Adrenal gland (tissue), 12 donors: ENCODE data around the gene RHOXF1. TPM values are rescaled to one million over a fixed set of nuclear protein-coding genes. Genes with fewer than 3 reads are reported as not detected.
"Not testable (repeated sequence)": the region's sequence is repeated elsewhere in the genome, so short reads cannot be mapped to it uniquely, and the experiment has no call there.

Source experiments
- DNase-seq, 7 donors: peaks; one replicate each; pipeline ENCODE4 v3.0.0-alpha.2; 2019 to 2020
- H3K27ac ChIP-seq, 5 donors: fragments of 200-600 bp; sonication (generic) in 4 of 5; 1 replicate in 3 of 5; 2 replicates in 2 of 5; pipeline versions ENCODE4 v1.5.1 to v1.8.0; 2016 to 2020; ENCODE audit warnings: mild to moderate bottlenecking in 1 of 5
- H3K27me3 ChIP-seq: fragments of 200-600 bp; 2 replicates; pipeline ENCODE4 v1.8.0; 2021
- H3K36me3 ChIP-seq, 2 donors: fragments of 200-600 bp; replicated peaks in 1 of 2; 1 replicate in 1 of 2; 2 replicates in 1 of 2; pipeline versions ENCODE4 v1.5.1 to v1.8.0; 2018 to 2022
- H3K4me1 ChIP-seq, 2 donors: fragments of 200-600 bp; replicated peaks in 1 of 2; 1 replicate in 1 of 2; 2 replicates in 1 of 2; pipeline versions ENCODE4 v1.5.1 to v1.8.0; 2018 to 2021
- H3K4me3 ChIP-seq, 4 donors: fragments of 200-600 bp; sonication (generic) in 3 of 4; one replicate each; pipeline ENCODE4 v1.5.1; 2016 to 2018
- H3K9me3 ChIP-seq, 3 donors: fragments of 200-600 bp; sonication (generic) in 1 of 3; replicated peaks in 1 of 3; 1 replicate in 2 of 3; 2 replicates in 1 of 3; pipeline versions ENCODE4 v1.5.1 to v1.8.0; 2016 to 2021
- CTCF ChIP-seq, 6 experiments: fragments of 450-650 bp in 4 of 6; fragments of 200-600 bp in 2 of 6; sonication (generic) in 1 of 6; IDR thresholded peaks; 1 replicate in 5 of 6; 2 replicates in 1 of 6; pipeline versions ENCODE4 v1.5.1 to v1.8.0; 2016 to 2021; ENCODE audit warnings: antibody characterized with exemption in 6 of 6, mild to moderate bottlenecking in 2 of 6, moderate library complexity in 1 of 6
- POLR2A ChIP-seq, 2 donors: fragments of 450-650 bp; IDR thresholded peaks; one replicate each; pipeline ENCODE4 v1.6.1; 2017; ENCODE audit warnings: antibody characterized with exemption in 2 of 2, mild to moderate bottlenecking in 2 of 2, moderate library complexity in 1 of 2
- WGBS, 4 donors: extraction: QIAGEN DNeasy Blood & Tissue Kit in 2 of 4; methylation state at CpG; one replicate each; pipeline versions ENCODE4 v1.1.5 to v1.1.7; 2013 to 2017; 5-methylcytosine and 5-hydroxymethylcytosine counted together
- intact Hi-C, 2 donors: fragments of 100-400 bp; cut with DNase I; formaldehyde crosslinking; loops; one replicate each; pipeline versions ENCODE4 v1.14.1 to v1.15.0; 2022 to 2023
- polyA plus RNA-seq, 3 donors: library from polyadenylated mRNA; stranded (reverse); fragments of 200-250 nt in 2 of 3; fragments of 350-450 nt in 1 of 3; fragmentation: Illumina TruSeq in 1 of 3; extraction: RNeasy Lipid Tissue Mini Kit (QIAGEN cat#74804) in 1 of 3; gene quantifications; one replicate each; pipeline ENCODE4 v1.2.3, GENCODE V29; 2013 to 2014
- total RNA-seq, 9 donors: library from RNA; depleted of rRNA in 4 of 9; stranded (reverse); fragments of >200 nt in 4 of 9; fragments of 120-200 nt in 1 of 9; fragmentation: NEBNext Ultra II Directional in 1 of 9; extraction: Animal tissue kit (Norgen Biotek cat#: 25700) in 1 of 9; gene quantifications; one replicate each; pipeline versions ENCODE4 v1.1.0 to v1.2.4, GENCODE V29; 2013 to 2023
- donor health status: healthy with polysubstance abuse.
- donor health status: Bipolar disorder and iron deficiency.
- donor health status: DM: yes; HTN: yes; CAD: no.
- donor health status: DM: no; HTN: no; CAD: no.
- donor health status: DM: no; HTN: no; CAD: no.
- donor health status: DM: yes; HTN: yes; CAD: no.

The RHOXF1 gene
- total and polyA plus RNA-seq, 12 donors, result 0.46 to 3.8 (median 1.2) TPM; not detected in 6

- intact Hi-C loops, result no loop called here
- TF ChIP-seq CTCF (IDR thresholded peaks at IDR 0.05) (no peak), POLR2A (IDR thresholded peaks at IDR 0.05) (no peak)
- no peak overlapping the region for H3K4me3 ChIP-seq
- H3K9me3 ChIP-seq, result no peaks in the 10 kb centered on the region
- H3K27me3 ChIP-seq, result no peaks in the 10 kb centered on the region
- no peaks in the 10 kb centered on the region for H3K4me1 ChIP-seq
- no peaks in the 10 kb centered on the region for H3K36me3 ChIP-seq
- no peak overlapping the region for H3K27ac ChIP-seq
- no peak for DNase-seq
These were observed 4.1 kb downstream of the RHOXF1 start for GRCh38 chrX:120111611-120112010.

- no peak overlapping the region for H3K4me3 ChIP-seq
- no peak overlapping the region for H3K27ac ChIP-seq
- no peaks in the 10 kb centered on the region for H3K9me3 ChIP-seq
- TF ChIP-seq CTCF (IDR thresholded peaks at IDR 0.05) (no peak), POLR2A (IDR thresholded peaks at IDR 0.05) (no peak)
- WGBS, 4 donors, result 88 to 96% (median 90%) methylated on average over 1 of the region's 1 CpG
- no peaks in the 10 kb centered on the region for H3K36me3 ChIP-seq
- intact Hi-C loops, result no loop called here
- H3K27me3 ChIP-seq, result no peaks in the 10 kb centered on the region
- no peaks in the 10 kb centered on the region for H3K4me1 ChIP-seq
- no peak for DNase-seq
These were observed 6.3 kb downstream of the RHOXF1 start for GRCh38 chrX:120109378-120109777.

- H3K27ac ChIP-seq, DNase-seq, H3K4me3 ChIP-seq, H3K27me3 ChIP-seq, intact Hi-C loops, H3K4me1 ChIP-seq, H3K9me3 ChIP-seq, H3K36me3 ChIP-seq: not testable (repeated sequence)
- WGBS, 4 donors, result 87 to 94% (median 90%) methylated on average over 2 of the region's 2 CpGs
These were observed 11.0 kb downstream of the RHOXF1 start for GRCh38 chrX:120104707-120105106.

DNA sequence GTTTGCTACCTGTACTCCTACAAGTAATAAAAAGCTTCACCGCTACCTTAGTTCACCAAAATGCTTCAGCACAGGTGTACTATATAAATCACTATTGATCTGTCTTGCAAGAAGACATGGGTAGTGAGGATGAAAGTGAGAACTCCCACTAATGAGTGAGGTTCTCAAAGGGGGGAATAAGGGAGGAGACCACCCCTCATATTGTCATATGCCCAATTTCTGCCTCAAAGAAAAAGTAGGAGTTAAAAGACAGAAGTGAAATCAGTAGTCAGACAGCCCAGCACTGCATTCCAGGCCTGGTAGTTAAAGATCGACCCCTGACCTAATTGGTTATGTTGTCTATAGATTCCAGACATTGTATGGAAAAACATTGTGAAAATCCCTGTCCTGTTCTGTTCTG is 14.7 kb downstream of the RHOXF1 start:
- intact Hi-C loops, H3K4me3 ChIP-seq, H3K4me1 ChIP-seq, DNase-seq, H3K9me3 ChIP-seq, H3K36me3 ChIP-seq, H3K27me3 ChIP-seq, H3K27ac ChIP-seq: not testable (repeated sequence)
- 71 to 83% (median 78%) methylated on average over 2 of the region's 2 CpGs for WGBS, 4 donors

- Histone ChIP-seq H3K9me3 (no peaks in the 10 kb centered on the region), H3K27ac (no peak overlapping the region), H3K27me3 (no peaks in the 10 kb centered on the region), H3K4me1 (no peaks in the 10 kb centered on the region), H3K36me3 (no peaks in the 10 kb centered on the region), H3K4me3 (no peak overlapping the region)
- DNase-seq, result no peak
- no peak for TF ChIP-seq CTCF (IDR thresholded peaks at IDR 0.05)
- TF ChIP-seq POLR2A (IDR thresholded peaks at IDR 0.05), result no peak
- intact Hi-C loops, result no loop called here
- WGBS, 4 donors, result 52 to 87% (median 68%) methylated on average over 2 of the region's 2 CpGs
These were observed 25.5 kb downstream of the RHOXF1 start for GRCh38 chrX:120090208-120090607.
